Measurements from ENCODE around the gene OR10W1. TPM values are rescaled to one million over a fixed set of nuclear protein-coding genes. Genes with fewer than 3 reads are reported as not detected.

Gene OR10W1
- total RNA-seq, 1 donor, result not detected

- Histone ChIP-seq H3K36me3 (ENCODE audit: insufficient read depth, low read length) (no peaks in the 10 kb centered on the region), H3K79me2 (ENCODE audit: insufficient read depth, low read length) (no peaks in the 10 kb centered on the region), H4K20me1 (ENCODE audit: insufficient read depth, low read length) (no peaks in the 10 kb centered on the region), H3K4me1 (ENCODE audit: insufficient read depth, low read length) (no peaks in the 10 kb centered on the region), H2AFZ (ENCODE audit: low read length) (no peak overlapping the region), H3K4me3 (ENCODE audit: insufficient read depth, low read length) (no peak overlapping the region), H3K27ac (ENCODE audit: low read depth, low read length) (no peak overlapping the region), H3K9me3 (ENCODE audit: low read depth, low read length) (no peaks in the 10 kb centered on the region), H3K27me3 (ENCODE audit: insufficient read depth, low read length) (no peaks in the 10 kb centered on the region), H3K4me2 (ENCODE audit: insufficient read depth, low read length) (no peak overlapping the region)
- no peak for TF ChIP-seq CTCF (IDR thresholded peaks at IDR 0.05; ENCODE audit: extremely low read depth, low read depth, low read length)
- DNase-seq (ENCODE audit: insufficient read length, low spot score, missing footprints), result no peak
Observed at GRCh38 chr11:58227956-58228615, 40.0 kb downstream of the OR10W1 start.

- H2AFZ ChIP-seq (ENCODE audit: low read length), result no peak overlapping the region
- no peaks in the 10 kb centered on the region for H3K27me3 ChIP-seq (ENCODE audit: insufficient read depth, low read length)
- H3K4me1 ChIP-seq (ENCODE audit: insufficient read depth, low read length), result no peaks in the 10 kb centered on the region
- no peak overlapping the region for H3K4me3 ChIP-seq (ENCODE audit: insufficient read depth, low read length)
- H4K20me1 ChIP-seq (ENCODE audit: insufficient read depth, low read length), result no peaks in the 10 kb centered on the region
- H3K79me2 ChIP-seq (ENCODE audit: insufficient read depth, low read length), result no peaks in the 10 kb centered on the region
- no peak for TF ChIP-seq CTCF (IDR thresholded peaks at IDR 0.05; ENCODE audit: extremely low read depth, low read depth, low read length)
- H3K9me3 ChIP-seq (ENCODE audit: low read depth, low read length), result no peaks in the 10 kb centered on the region
- no peak overlapping the region for H3K27ac ChIP-seq (ENCODE audit: low read depth, low read length)
- no peaks in the 10 kb centered on the region for H3K36me3 ChIP-seq (ENCODE audit: insufficient read depth, low read length)
- no peak overlapping the region for H3K4me2 ChIP-seq (ENCODE audit: insufficient read depth, low read length)
- no peak for DNase-seq (ENCODE audit: insufficient read length, low spot score, missing footprints)
Observed at GRCh38 chr11:58222721-58223120, 45.3 kb downstream of the OR10W1 start.

Other genes with a start within 250 kb of the OR10W1 start
- not detected in 2 replicates for gene OR9Q1, start 244.4 kb downstream of the OR10W1 start, total RNA-seq
- gene OR6Q1, start 237.3 kb downstream of the OR10W1 start, total RNA-seq, result not detected in 2 replicates
- gene OR9I1, start 142.7 kb downstream of the OR10W1 start, total RNA-seq, result not detected in 2 replicates
- not detected in 2 replicates for gene OR9Q2, start 79.2 kb downstream of the OR10W1 start, total RNA-seq
- not detected in 2 replicates for gene OR1S2, start 64.1 kb downstream of the OR10W1 start, total RNA-seq
- not detected in 2 replicates for gene OR1S1, start 55.5 kb downstream of the OR10W1 start, total RNA-seq
- gene OR10Q1, start 39.3 kb downstream of the OR10W1 start, total RNA-seq, result not detected in 2 replicates
- not detected in 2 replicates for gene OR5B17, start 90.8 kb upstream of the OR10W1 start, total RNA-seq
- gene OR5B3, start 138.6 kb upstream of the OR10W1 start, total RNA-seq, result not detected in 2 replicates
- not detected in 2 replicates for gene OR5B2, start 159.9 kb upstream of the OR10W1 start, total RNA-seq
- gene OR5B12, start 174.0 kb upstream of the OR10W1 start, total RNA-seq, result not detected in 2 replicates
- not detected in 2 replicates for gene OR5B21, start 239.8 kb upstream of the OR10W1 start, total RNA-seq

Data from osteoblast (primary cell).